ENCODE data around the gene ITGAX. TPM values are rescaled to one million over a fixed set of nuclear protein-coding genes. Genes with fewer than 3 reads are reported as not detected.

Gene ITGAX
- total RNA-seq, 4 donors from 2014 or later: 0.30 to 3.3 (median 1.1) TPM

GRCh38 chr16:31417916-31418315 is 62.9 kb downstream of the ITGAX start:
- no peak overlapping the region for H3K4me3 ChIP-seq (ENCODE audit: low read depth, poor library complexity, severe bottlenecking)
- DNase-seq (ENCODE audit: low spot score in 2 of 2): no peak
- 88 to 91% methylated on average over 5 of the region's 5 CpGs for WGBS, 2 donors
- TF ChIP-seq CTCF (IDR thresholded peaks at IDR 0.05) (no peak), POLR2A (IDR thresholded peaks at IDR 0.05) (no peak)
- intact Hi-C loops (cut with DNase I; ENCODE audit: low total_unique reads): no loop called here

DNA sequence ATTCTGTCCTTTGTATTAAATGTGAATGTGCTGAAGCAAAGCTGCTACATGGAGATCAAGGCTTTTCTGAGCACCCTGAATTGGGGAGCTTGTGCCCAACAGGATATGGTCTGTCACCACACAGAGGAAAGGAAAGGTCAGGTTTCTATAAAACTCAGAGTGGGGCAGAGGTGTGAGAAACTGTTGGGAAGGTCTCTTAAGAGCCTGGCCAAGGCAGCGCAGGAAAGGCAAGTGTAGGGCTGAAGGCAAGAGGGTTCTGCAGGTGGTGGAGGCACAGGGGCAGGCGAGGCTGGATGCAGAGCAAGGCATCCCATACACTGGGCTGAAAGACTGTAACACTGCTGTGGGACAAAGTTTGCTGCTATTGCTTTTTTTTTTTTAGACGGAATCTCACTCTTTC is 65.1 kb downstream of the ITGAX start:
- TF ChIP-seq CTCF (IDR thresholded peaks at IDR 0.05) (no peak), POLR2A (IDR thresholded peaks at IDR 0.05) (no peak)
- H3K4me3 ChIP-seq (ENCODE audit: low read depth, poor library complexity, severe bottlenecking): no peak overlapping the region
- intact Hi-C loops (cut with DNase I; ENCODE audit: low total_unique reads): no loop called here
- WGBS, 2 donors: 70 to 80% methylated on average over 3 of the region's 3 CpGs
- DNase-seq (ENCODE audit: low spot score in 2 of 2): no peak

DNA sequence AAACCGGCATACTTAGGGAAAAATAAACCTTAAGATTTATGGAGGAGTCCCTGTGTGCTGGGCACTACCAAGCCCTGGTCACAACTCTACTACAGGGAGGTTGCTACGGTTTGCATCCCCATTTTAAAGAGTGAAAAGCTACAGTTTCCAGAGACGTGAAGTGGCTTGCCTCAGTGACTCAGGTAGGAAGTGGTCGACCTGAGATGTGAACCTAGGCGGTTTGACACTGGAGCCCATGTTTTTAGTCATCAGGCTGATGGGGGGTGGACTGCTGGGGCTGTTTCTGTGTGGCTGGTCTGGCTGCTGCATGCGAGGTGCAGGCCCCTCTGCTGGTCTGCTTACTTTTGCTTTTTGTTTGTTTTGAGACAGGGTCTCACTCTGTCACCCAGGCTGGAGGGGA is 66.6 kb downstream of the ITGAX start:
- 59 to 62% methylated on average over 6 of the region's 6 CpGs for WGBS, 2 donors
- no peak for TF ChIP-seq CTCF (IDR thresholded peaks at IDR 0.05)
- no peak for TF ChIP-seq POLR2A (IDR thresholded peaks at IDR 0.05)
- intact Hi-C loops (cut with DNase I; ENCODE audit: low total_unique reads): no loop called here
- no peak overlapping the region for H3K4me3 ChIP-seq (ENCODE audit: low read depth, poor library complexity, severe bottlenecking)
- no peak for DNase-seq (ENCODE audit: low spot score in 2 of 2)

DNA sequence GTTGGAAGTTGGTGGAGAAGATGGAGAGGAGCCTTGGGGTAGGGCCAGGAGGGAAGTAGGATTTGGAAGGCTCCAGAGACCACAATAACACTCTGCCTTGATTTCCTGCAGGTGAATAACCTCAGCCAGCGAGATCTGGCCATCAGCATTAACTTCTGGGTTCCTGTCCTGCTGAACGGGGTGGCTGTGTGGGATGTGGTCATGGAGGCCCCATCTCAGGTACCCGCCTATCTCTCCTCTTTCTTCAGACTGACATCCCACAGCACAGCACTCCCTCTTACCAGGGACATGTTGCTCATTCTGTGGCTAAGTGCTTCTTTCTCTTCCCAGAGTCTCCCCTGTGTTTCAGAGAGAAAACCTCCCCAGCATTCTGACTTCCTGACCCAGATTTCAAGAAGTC is 68.3 kb downstream of the ITGAX start:
- 59 to 61% methylated on average over 3 of the region's 3 CpGs for WGBS, 2 donors
- no peak for DNase-seq (ENCODE audit: low spot score in 2 of 2)
- no peak overlapping the region for H3K4me3 ChIP-seq (ENCODE audit: low read depth, poor library complexity, severe bottlenecking)
- TF ChIP-seq CTCF (IDR thresholded peaks at IDR 0.05) (no peak), POLR2A (IDR thresholded peaks at IDR 0.05) (no peak)
- intact Hi-C loops (cut with DNase I; ENCODE audit: low total_unique reads): no loop called here

DNA sequence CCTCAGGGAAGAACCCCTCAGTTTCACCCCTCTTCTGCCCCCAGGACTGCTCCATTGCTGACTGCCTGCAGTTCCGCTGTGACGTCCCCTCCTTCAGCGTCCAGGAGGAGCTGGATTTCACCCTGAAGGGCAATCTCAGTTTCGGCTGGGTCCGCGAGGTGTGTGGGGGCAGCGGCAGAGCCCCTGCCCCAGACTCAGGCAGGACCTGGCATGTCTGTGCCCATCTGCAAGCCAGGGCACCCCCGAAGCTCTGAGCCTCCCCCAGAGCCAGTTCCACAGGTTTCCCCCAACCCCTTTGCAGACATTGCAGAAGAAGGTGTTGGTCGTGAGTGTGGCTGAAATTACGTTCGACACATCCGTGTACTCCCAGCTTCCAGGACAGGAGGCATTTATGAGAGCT is 68.8 kb downstream of the ITGAX start:
- H3K4me3 ChIP-seq (ENCODE audit: low read depth, poor library complexity, severe bottlenecking): no peak overlapping the region
- TF ChIP-seq CTCF (IDR thresholded peaks at IDR 0.05): no peak
- no peak for TF ChIP-seq POLR2A (IDR thresholded peaks at IDR 0.05)
- intact Hi-C loops (cut with DNase I; ENCODE audit: low total_unique reads): no loop called here
- DNase-seq (ENCODE audit: low spot score in 2 of 2): no peak
- 54 to 64% methylated on average over 12 of the region's 12 CpGs for WGBS, 2 donors

All from lower leg skin (tissue), 4 donors.